D721Med (cell line): ENCODE measurements around the gene ZNF552.
"Not testable (repeated sequence)": the region's sequence is repeated elsewhere in the genome, so short reads cannot be mapped to it uniquely, and the experiment has no call there.

ENCODE experiments used
- DNase-seq: peaks from one replicate; pipeline ENCODE4 v3.0.0; 2011; ENCODE audit warnings: low spot score; ENCODE audit not compliant: insufficient read length
- FAIRE-seq: peaks from 2 replicates; lab custom pipeline; 2011; peaks lifted over from hg19 to GRCh38; lab: Jason Lieb, UNC
- TF ChIP-seq, protein P1 (sequence below): IDR thresholded peaks from 2 replicates; pipeline ENCODE4 v1.5.1; 2012; ENCODE audit warnings: mild to moderate bottlenecking, control low read depth; ENCODE audit not compliant: insufficient read depth; ENCODE audit errors: missing control alignments

The ZNF552 gene

DNA sequence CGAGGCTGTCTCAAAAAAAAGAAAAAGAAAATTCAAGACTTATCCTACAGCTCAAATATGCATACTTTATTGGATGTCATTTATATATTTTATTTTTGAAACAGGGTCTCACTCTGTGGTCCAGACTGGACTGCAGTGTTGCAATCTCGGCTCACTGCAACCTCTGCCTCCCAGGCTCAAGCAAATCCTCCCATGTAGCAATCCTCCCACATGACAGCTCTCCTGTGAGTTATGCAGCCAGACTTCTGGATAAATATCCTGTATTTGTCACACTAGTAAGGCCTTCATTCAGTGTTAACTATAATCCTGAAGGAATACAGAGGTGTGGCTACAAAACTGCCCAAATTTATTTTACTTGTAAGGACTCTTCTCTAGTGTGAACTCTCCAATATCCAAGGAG is 7.2 kb downstream of the ZNF552 start:
- TF ChIP-seq, protein P1, sequence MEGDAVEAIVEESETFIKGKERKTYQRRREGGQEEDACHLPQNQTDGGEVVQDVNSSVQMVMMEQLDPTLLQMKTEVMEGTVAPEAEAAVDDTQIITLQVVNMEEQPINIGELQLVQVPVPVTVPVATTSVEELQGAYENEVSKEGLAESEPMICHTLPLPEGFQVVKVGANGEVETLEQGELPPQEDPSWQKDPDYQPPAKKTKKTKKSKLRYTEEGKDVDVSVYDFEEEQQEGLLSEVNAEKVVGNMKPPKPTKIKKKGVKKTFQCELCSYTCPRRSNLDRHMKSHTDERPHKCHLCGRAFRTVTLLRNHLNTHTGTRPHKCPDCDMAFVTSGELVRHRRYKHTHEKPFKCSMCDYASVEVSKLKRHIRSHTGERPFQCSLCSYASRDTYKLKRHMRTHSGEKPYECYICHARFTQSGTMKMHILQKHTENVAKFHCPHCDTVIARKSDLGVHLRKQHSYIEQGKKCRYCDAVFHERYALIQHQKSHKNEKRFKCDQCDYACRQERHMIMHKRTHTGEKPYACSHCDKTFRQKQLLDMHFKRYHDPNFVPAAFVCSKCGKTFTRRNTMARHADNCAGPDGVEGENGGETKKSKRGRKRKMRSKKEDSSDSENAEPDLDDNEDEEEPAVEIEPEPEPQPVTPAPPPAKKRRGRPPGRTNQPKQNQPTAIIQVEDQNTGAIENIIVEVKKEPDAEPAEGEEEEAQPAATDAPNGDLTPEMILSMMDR, result no peak
- DNase-seq, result no peak
- FAIRE-seq, result no peak

DNA sequence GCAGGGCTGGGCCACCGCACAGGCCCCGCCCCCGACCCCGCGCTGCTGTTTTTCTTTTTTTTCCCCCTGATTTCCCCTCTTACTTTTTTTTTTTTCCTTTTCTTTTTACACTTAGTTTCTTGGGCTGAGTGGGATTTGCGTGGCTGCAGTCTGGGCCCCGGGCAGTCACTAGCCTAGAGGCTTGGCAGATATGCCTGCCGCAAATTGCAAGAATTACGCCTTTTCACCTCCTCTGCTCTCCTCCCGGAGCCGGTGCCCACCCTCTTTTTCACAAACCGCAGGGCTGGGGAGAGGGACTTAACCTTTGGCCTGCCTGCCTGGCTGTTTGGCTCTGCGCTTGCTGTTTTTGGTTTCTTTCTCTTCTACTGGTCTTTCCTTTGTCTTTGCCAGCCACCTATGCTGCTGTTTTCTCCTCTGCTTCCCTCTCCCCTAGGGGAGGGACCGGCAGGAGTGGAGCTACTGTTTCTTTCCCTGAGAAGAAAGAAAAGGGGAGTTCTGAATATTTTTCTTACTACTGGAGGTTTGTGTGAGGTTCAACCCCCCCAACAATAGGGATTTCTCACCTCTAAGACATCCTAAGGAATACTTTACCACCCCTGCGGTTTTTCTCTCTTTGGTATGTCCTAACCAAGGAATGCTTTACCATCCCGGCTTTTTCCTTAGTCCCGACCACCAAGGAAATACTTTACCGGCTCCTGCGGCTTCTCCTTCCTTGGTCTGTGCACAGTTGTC is 11.0 kb downstream of the ZNF552 start:
- TF ChIP-seq, protein P1, result no peak
- DNase-seq (no peak), FAIRE-seq (no peak)

DNA sequence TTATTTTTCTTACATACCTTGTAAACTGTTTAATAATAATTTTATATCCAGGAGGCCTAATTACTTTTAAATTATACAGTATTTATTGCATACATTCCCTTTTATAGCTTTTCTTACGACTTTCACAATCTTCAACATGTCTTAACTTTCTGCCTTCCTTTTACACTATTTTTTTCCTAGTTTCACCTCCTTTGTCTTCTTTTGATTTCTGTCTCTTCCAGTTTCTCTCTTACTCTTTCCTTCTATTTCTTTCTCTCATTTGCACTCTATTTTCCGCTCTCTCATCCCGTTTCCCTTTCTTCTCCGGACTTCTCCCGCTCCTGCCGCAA is 11.5 kb downstream of the ZNF552 start:
- FAIRE-seq (no peak), DNase-seq (no peak)
- TF ChIP-seq, protein P1, result no peak

DNA sequence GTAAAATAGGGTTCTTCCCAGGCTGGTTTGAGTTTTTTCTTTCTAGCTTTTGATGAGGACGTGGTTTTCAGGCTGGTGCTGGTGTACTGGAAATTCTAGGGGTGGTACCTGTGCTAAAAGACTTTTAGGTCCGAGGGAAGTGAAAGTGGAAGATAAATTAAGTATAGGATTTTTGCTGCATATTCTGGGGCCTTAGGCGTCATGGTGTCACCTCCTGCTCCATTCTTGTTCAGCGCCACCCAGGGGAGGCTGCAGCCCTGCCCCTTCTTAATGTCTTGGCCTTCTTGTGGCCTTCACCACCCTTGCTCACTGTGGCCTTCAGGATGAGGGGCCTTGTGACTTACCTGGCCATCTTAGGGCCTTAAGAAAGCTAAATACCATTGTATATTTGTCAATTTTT is 12.4 kb downstream of the ZNF552 start:
- DNase-seq (no peak), FAIRE-seq (no peak)
- TF ChIP-seq, protein P1, result no peak

DNA sequence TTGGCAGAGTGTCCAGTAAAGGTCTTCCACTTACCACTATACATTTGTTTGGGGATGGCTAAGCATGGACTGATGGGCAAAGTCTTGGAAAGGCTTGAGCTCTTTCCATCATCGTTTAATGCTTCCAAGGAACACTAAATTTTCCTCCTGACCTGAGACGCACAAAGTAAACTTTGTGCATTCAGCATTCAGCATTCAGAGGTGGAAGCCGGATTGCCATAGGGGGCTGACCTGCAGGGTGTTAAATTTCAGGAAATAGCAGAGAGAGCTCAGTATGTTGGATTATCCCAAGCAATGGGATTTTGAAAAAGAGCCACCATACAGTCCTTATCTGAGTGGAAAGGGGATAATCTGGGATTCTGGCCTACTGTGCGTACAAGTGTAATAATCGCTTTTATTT is 14.0 kb downstream of the ZNF552 start:
- no peak for DNase-seq
- TF ChIP-seq, protein P1, result no peak
- no peak for FAIRE-seq

DNA sequence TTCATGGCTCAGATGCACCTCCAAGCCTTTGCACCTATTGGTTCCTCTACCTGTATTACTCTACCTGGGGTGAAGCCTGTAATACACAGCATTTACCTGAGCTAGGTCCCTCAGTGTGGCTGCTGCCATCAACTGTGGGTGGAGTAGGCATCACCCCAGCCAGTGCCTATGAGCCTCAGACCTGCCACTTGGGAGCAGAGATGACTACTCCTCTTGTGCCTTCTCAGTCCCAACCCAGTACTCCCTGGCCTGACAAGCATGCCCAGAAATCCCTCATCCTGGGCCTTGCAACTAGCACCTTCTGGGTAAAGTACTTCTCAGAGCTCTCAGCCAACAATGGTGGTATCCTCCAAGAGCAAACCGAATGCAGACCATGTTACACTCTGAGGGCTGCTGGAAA is 18.1 kb downstream of the ZNF552 start:
- FAIRE-seq, DNase-seq: not testable (repeated sequence)

DNA sequence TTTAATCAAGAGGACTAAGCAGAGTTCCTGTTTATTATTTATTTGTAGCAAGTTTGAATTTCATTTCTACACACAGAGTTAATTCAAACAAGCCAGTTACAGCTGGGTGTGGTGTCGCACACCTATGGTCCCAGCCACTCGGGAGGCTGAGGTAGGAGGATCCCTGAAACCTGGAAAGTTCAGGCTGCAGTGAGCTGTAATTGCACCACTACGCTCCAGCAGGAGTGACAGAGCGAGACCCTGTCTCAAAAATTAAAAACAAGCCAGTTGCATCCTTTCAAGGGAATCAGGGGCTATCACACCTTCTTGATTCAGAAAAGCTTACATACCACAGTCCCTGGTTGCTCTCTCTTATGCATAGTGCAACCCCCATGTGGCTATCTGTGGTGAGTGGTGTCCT is 25.4 kb downstream of the ZNF552 start:
- TF ChIP-seq, protein P1, result no peak
- FAIRE-seq (no peak), DNase-seq (no peak)

DNA sequence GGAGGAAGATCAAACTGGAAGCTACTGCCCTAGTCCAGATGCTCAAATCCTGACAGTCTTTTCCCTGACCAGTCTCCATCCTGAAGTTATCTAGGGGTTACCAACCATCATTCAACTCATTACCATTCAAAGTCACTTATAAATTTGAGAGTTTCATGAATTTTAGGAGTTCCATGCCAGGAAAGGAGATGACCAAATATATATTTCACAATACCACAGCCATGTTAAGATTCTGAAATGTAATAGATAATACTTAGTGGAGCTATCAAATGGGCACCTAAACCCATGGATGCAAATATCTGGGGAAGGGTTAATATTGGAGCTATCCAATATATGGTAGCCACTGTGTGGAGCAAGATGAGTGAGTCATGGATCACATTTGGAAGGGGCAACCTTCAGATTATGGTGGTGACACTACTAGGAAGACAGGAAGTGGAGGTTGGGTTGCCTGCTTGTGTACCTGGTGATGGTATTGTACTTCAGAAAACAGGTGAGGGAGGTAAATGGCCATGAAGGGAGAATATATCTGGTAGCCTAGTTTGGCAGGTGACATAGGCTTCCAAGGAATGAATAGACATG is 26.5 kb downstream of the ZNF552 start:
- DNase-seq (no peak), FAIRE-seq (no peak)
- TF ChIP-seq, protein P1, result no peak
